Stimulated activated CD8-positive, alpha-beta memory T cell treated with anti-CD3 and anti-CD28 coated beads, Interleukin-15, amount 100 ng/mL, for 48 hours (primary cell): ENCODE measurements around the gene RAI14.
"Not testable (repeated sequence)": the region's sequence is repeated elsewhere in the genome, so short reads cannot be mapped to it uniquely, and the experiment has no call there.

Source experiments
- DNase-seq, 2 donors: peaks; one replicate each; pipeline ENCODE4 v3.0.0-alpha.2; 2020; ENCODE audit warnings: low read depth in 2 of 2

Gene RAI14

GRCh38 chr5:34820593-34820992, 164.5 kb downstream of the RAI14 start:
- DNase-seq, result no peak

- DNase-seq, result no peak
Measured at GRCh38 chr5:34822956-34823715, 167.0 kb downstream of the RAI14 start.

- DNase-seq, result no peak
Measured at GRCh38 chr5:34826347-34826746, 170.2 kb downstream of the RAI14 start.

- no peak for DNase-seq
Measured at GRCh38 chr5:34827588-34828506, 171.7 kb downstream of the RAI14 start.

- not testable (repeated sequence) for DNase-seq
Measured at GRCh38 chr5:34830827-34831226, 174.7 kb downstream of the RAI14 start.

GRCh38 chr5:34831303-34831702, 175.2 kb downstream of the RAI14 start:
- DNase-seq, result no peak

- no peak for DNase-seq
Measured at GRCh38 chr5:34832568-34832967, 176.4 kb downstream of the RAI14 start.

GRCh38 chr5:34833090-34833489, 177.0 kb downstream of the RAI14 start:
- DNase-seq, result no peak

- DNase-seq, result no peak
Measured at GRCh38 chr5:34833976-34834793, 178.1 kb downstream of the RAI14 start.

- no peak for DNase-seq
Measured at GRCh38 chr5:34834794-34835089, 178.6 kb downstream of the RAI14 start.

GRCh38 chr5:34835664-34836063, 179.5 kb downstream of the RAI14 start:
- no peak for DNase-seq

GRCh38 chr5:34838785-34839714, 182.9 kb downstream of the RAI14 start, which contains the start of gene TTC23L:
Gene TTC23L, plus strand, starts transcription at chr5:34839164. Its CDS starts 1,508 bp downstream, at chr5:34840672.
- peak; percentile 80 to 83 for DNase-seq

GRCh38 chr5:34841816-34842215, 185.7 kb downstream of the RAI14 start:
- no peak for DNase-seq

GRCh38 chr5:34842554-34842953, 186.4 kb downstream of the RAI14 start:
- DNase-seq, result no peak

GRCh38 chr5:34843497-34843896, 187.4 kb downstream of the RAI14 start:
- DNase-seq, result no peak

- no peak for DNase-seq
Measured at GRCh38 chr5:34844106-34844505, 188.0 kb downstream of the RAI14 start.

- no peak for DNase-seq
Measured at GRCh38 chr5:34844999-34845398, 188.9 kb downstream of the RAI14 start.

GRCh38 chr5:34847056-34847455, 190.9 kb downstream of the RAI14 start:
- no peak for DNase-seq

GRCh38 chr5:34847552-34847951, 191.4 kb downstream of the RAI14 start:
- no peak for DNase-seq

- no peak for DNase-seq
Measured at GRCh38 chr5:34848230-34848629, 192.1 kb downstream of the RAI14 start.

GRCh38 chr5:34849253-34849652, 193.1 kb downstream of the RAI14 start:
- DNase-seq, result no peak
